IPS-11a (cell line): ENCODE measurements around the gene FAM180B.
"Not testable (repeated sequence)": the region's sequence is repeated elsewhere in the genome, so short reads cannot be mapped to it uniquely, and the experiment has no call there.

Source experiments
- H3K4me3 ChIP-seq: one replicate; pipeline ENCODE4 v1.5.1; 2013; ENCODE audit warnings: low read depth, low read length, control low read depth

Gene FAM180B

GRCh38 chr11:47593934-47594855 lies 7.7 kb downstream of the FAM180B start, which contains the start of gene C1QTNF4:
Gene C1QTNF4 (minus strand): TSS chr11:47594411. CDS start chr11:47590810, 3,601 bp downstream.
- H3K4me3 ChIP-seq, result peak within 1 kb of the TSS; percentile 50

GRCh38 chr11:47595029-47595428 lies 8.6 kb downstream of the FAM180B start:
- no peak overlapping the region for H3K4me3 ChIP-seq

- no peak overlapping the region for H3K4me3 ChIP-seq
These were observed 9.5 kb downstream of the FAM180B start for GRCh38 chr11:47595967-47596366.

GRCh38 chr11:47599902-47600301 lies 13.4 kb downstream of the FAM180B start:
- H3K4me3 ChIP-seq, result no peak overlapping the region

GRCh38 chr11:47603295-47603694 lies 16.8 kb downstream of the FAM180B start:
- H3K4me3 ChIP-seq, result no peak overlapping the region

- H3K4me3 ChIP-seq, result no peak overlapping the region
These were observed 19.4 kb downstream of the FAM180B start for GRCh38 chr11:47605921-47606320.

- no peak overlapping the region for H3K4me3 ChIP-seq
These were observed 20.3 kb downstream of the FAM180B start for GRCh38 chr11:47606731-47607130.

- H3K4me3 ChIP-seq, result no peak overlapping the region
These were observed 20.9 kb downstream of the FAM180B start for GRCh38 chr11:47607380-47607779.

- no peak overlapping the region for H3K4me3 ChIP-seq
These were observed 23.2 kb downstream of the FAM180B start for GRCh38 chr11:47609675-47610074.

GRCh38 chr11:47611348-47611794 lies 24.9 kb downstream of the FAM180B start:
- H3K4me3 ChIP-seq, result no peak overlapping the region

GRCh38 chr11:47615249-47615648 lies 28.8 kb downstream of the FAM180B start:
- no peak overlapping the region for H3K4me3 ChIP-seq

GRCh38 chr11:47616726-47617416 lies 30.4 kb downstream of the FAM180B start:
- no peak overlapping the region for H3K4me3 ChIP-seq

- H3K4me3 ChIP-seq, result no peak overlapping the region
These were observed 30.9 kb downstream of the FAM180B start for GRCh38 chr11:47617417-47617809.

- no peak overlapping the region for H3K4me3 ChIP-seq
These were observed 34.4 kb downstream of the FAM180B start for GRCh38 chr11:47620836-47621378.

- H3K4me3 ChIP-seq, result no peak overlapping the region
These were observed 39.8 kb downstream of the FAM180B start for GRCh38 chr11:47626234-47626633.

- no peak overlapping the region for H3K4me3 ChIP-seq
These were observed 41.5 kb downstream of the FAM180B start for GRCh38 chr11:47628026-47628425.

GRCh38 chr11:47631473-47631872 lies 45.0 kb downstream of the FAM180B start:
- H3K4me3 ChIP-seq, result no peak overlapping the region

GRCh38 chr11:47636331-47636730 lies 49.9 kb downstream of the FAM180B start:
- H3K4me3 ChIP-seq, result not testable (repeated sequence)
